GM19324 (cell line): ENCODE results near the gene DDX47.
"Not testable (repeated sequence)": the region's sequence is repeated elsewhere in the genome, so short reads cannot be mapped to it uniquely, and the experiment has no call there.

Experiments used
- ATAC-seq: cut with Tn5 transposase; IDR thresholded peaks from one replicate; pipeline ENCODE4 v1.9.1; 2021; ENCODE audit warnings: mild to moderate bottlenecking, moderate library complexity; ENCODE audit not compliant: unreplicated experiment, low FRiP score

The DDX47 gene

GRCh38 chr12:12868477-12869235, 55.5 kb downstream of the DDX47 start:
- ATAC-seq: no peak

GRCh38 chr12:12870465-12870864, 57.3 kb downstream of the DDX47 start:
- ATAC-seq: no peak

GRCh38 chr12:12871587-12872138, 58.5 kb downstream of the DDX47 start:
- no peak for ATAC-seq

- ATAC-seq: no peak
These were observed 59.2 kb downstream of the DDX47 start for GRCh38 chr12:12872139-12872933.

GRCh38 chr12:12872934-12873275, 59.8 kb downstream of the DDX47 start:
- ATAC-seq: no peak

- ATAC-seq: no peak
These were observed 60.9 kb downstream of the DDX47 start for GRCh38 chr12:12874029-12874428.

- ATAC-seq: not testable (repeated sequence)
These were observed 62.2 kb downstream of the DDX47 start for GRCh38 chr12:12875301-12875700.

GRCh38 chr12:12877153-12877768, 64.1 kb downstream of the DDX47 start:
- no peak for ATAC-seq

GRCh38 chr12:12877781-12878455, 64.8 kb downstream of the DDX47 start:
- ATAC-seq: no peak
